ENCODE data around the gene RHOT2.

DNA sequence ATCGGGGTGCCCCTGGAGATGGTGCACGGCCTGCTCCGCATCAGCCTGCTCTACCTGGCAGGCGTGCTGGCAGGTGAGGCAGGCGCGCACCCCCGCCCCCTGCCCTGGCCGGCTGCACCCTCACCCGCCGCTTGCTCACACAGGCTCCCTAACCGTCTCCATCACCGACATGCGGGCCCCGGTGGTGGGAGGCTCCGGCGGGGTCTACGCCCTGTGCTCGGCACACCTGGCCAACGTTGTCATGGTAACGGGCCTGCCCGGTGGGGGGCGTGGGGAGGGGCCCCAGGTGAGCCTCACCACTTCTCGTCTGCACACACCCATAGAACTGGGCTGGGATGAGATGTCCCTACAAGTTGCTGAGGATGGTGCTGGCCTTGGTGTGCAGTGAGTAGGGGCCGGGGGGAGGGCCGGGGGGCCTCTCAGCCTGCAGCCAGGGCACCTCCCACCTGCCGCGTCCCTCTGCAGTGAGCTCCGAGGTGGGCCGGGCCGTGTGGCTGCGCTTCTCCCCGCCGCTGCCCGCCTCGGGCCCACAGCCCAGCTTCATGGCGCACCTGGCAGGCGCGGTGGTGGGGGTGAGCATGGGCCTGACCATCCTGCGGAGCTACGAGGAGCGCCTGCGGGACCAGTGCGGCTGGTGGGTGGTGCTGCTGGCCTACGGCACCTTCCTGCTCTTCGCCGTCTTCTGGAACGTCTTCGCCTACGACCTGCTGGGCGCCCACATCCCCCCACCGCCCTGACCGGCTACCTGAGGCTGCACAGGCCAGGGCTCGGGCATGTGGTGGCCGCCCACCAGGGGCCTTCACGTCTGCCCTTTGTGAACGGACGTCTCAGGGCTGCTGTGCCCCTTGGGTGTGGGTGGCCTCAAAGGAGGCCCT is 9.6 kb downstream of the RHOT2 start:
- TF ChIP-seq, protein P1, sequence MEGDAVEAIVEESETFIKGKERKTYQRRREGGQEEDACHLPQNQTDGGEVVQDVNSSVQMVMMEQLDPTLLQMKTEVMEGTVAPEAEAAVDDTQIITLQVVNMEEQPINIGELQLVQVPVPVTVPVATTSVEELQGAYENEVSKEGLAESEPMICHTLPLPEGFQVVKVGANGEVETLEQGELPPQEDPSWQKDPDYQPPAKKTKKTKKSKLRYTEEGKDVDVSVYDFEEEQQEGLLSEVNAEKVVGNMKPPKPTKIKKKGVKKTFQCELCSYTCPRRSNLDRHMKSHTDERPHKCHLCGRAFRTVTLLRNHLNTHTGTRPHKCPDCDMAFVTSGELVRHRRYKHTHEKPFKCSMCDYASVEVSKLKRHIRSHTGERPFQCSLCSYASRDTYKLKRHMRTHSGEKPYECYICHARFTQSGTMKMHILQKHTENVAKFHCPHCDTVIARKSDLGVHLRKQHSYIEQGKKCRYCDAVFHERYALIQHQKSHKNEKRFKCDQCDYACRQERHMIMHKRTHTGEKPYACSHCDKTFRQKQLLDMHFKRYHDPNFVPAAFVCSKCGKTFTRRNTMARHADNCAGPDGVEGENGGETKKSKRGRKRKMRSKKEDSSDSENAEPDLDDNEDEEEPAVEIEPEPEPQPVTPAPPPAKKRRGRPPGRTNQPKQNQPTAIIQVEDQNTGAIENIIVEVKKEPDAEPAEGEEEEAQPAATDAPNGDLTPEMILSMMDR (IDR thresholded peaks at IDR 0.05 in 2 of 3, conservative IDR thresholded peaks at IDR 0.05 in 1 of 3; ENCODE audit: borderline replicate concordance in 1 of 3, insufficient read depth in 1 of 3, low read depth in 2 of 3, low read length in 2 of 3): no peak
- TF ChIP-seq, protein P2, sequence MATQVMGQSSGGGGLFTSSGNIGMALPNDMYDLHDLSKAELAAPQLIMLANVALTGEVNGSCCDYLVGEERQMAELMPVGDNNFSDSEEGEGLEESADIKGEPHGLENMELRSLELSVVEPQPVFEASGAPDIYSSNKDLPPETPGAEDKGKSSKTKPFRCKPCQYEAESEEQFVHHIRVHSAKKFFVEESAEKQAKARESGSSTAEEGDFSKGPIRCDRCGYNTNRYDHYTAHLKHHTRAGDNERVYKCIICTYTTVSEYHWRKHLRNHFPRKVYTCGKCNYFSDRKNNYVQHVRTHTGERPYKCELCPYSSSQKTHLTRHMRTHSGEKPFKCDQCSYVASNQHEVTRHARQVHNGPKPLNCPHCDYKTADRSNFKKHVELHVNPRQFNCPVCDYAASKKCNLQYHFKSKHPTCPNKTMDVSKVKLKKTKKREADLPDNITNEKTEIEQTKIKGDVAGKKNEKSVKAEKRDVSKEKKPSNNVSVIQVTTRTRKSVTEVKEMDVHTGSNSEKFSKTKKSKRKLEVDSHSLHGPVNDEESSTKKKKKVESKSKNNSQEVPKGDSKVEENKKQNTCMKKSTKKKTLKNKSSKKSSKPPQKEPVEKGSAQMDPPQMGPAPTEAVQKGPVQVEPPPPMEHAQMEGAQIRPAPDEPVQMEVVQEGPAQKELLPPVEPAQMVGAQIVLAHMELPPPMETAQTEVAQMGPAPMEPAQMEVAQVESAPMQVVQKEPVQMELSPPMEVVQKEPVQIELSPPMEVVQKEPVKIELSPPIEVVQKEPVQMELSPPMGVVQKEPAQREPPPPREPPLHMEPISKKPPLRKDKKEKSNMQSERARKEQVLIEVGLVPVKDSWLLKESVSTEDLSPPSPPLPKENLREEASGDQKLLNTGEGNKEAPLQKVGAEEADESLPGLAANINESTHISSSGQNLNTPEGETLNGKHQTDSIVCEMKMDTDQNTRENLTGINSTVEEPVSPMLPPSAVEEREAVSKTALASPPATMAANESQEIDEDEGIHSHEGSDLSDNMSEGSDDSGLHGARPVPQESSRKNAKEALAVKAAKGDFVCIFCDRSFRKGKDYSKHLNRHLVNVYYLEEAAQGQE (IDR thresholded peaks at IDR 0.05; ENCODE audit: low read depth): no peak
- TF ChIP-seq ZFX (IDR thresholded peaks at IDR 0.05): no peak
- no peak for TF ChIP-seq TCF7L2 (IDR thresholded peaks at IDR 0.05; ENCODE audit: borderline replicate concordance, extremely low read depth, insufficient read depth, insufficient read length)

All from HCT116 (cell line).